HG03460 (cell line): ENCODE data around the gene SMARCD2.

Experiments
- ATAC-seq: cut with Tn5 transposase; IDR thresholded peaks from one replicate; pipeline ENCODE4 v1.9.1; 2021; ENCODE audit not compliant: unreplicated experiment

The SMARCD2 gene

GRCh38 chr17:63833026-63833740 lies 9.3 kb downstream of the SMARCD2 start:
- ATAC-seq: no peak

- ATAC-seq: no peak
Measured at GRCh38 chr17:63832455-63832854, 10.0 kb downstream of the SMARCD2 start.

- no peak for ATAC-seq
Measured at GRCh38 chr17:63832014-63832413, 10.5 kb downstream of the SMARCD2 start.

- ATAC-seq: no peak
Measured at GRCh38 chr17:63831505-63831904, 11.0 kb downstream of the SMARCD2 start.

- ATAC-seq: no peak
Measured at GRCh38 chr17:63830904-63831491, 11.5 kb downstream of the SMARCD2 start.

GRCh38 chr17:63830278-63830677 lies 12.2 kb downstream of the SMARCD2 start:
- no peak for ATAC-seq

GRCh38 chr17:63828936-63829335 lies 13.5 kb downstream of the SMARCD2 start:
- ATAC-seq: no peak

GRCh38 chr17:63827801-63828221 lies 14.7 kb downstream of the SMARCD2 start:
- ATAC-seq: no peak

- peak; percentile 90 for ATAC-seq
Measured at GRCh38 chr17:63827002-63827800, 15.3 kb downstream of the SMARCD2 start, which contains the start of the genes FTSJ3 and PSMC5. Gene FTSJ3, minus strand, starts transcription at chr17:63827663. Its CDS starts 761 bp downstream, at chr17:63826902. Gene PSMC5, plus strand, starts transcription at chr17:63827431. Its CDS starts 60 bp downstream, at chr17:63827491.

- no peak for ATAC-seq
Measured at GRCh38 chr17:63826468-63827001, 15.9 kb downstream of the SMARCD2 start.

- ATAC-seq: no peak
Measured at GRCh38 chr17:63824362-63824761, 18.1 kb downstream of the SMARCD2 start.

- ATAC-seq: no peak
Measured at GRCh38 chr17:63823659-63824331, 18.7 kb downstream of the SMARCD2 start.

GRCh38 chr17:63822537-63822936 lies 19.9 kb downstream of the SMARCD2 start:
- no peak for ATAC-seq

GRCh38 chr17:63821804-63822203 lies 20.7 kb downstream of the SMARCD2 start:
- ATAC-seq: no peak

GRCh38 chr17:63820963-63821561 lies 21.4 kb downstream of the SMARCD2 start:
- ATAC-seq: no peak

- ATAC-seq: no peak
Measured at GRCh38 chr17:63819585-63820537, 22.6 kb downstream of the SMARCD2 start.

GRCh38 chr17:63819131-63819530 lies 23.4 kb downstream of the SMARCD2 start:
- no peak for ATAC-seq

GRCh38 chr17:63817736-63818385 lies 24.6 kb downstream of the SMARCD2 start:
- ATAC-seq: no peak

- ATAC-seq: no peak
Measured at GRCh38 chr17:63816669-63817068, 25.8 kb downstream of the SMARCD2 start.
